A549 (cell line): ENCODE data around the gene RIPOR1. TPM values are rescaled to one million over a fixed set of nuclear protein-coding genes. Genes with fewer than 3 reads are reported as not detected.

Experiments used
- ATAC-seq, 2 experiments: fragments of 200-7000 bp in 1 of 2; fragments of >200 bp in 1 of 2; cut with Nextera tagmentation in 1 of 2; cut with Tn5 transposase in 1 of 2; 3 replicates each; pipeline versions ENCODE4 v1.8.0 to v1.9.1; 2018 to 2020; ENCODE audit warnings: mild to moderate bottlenecking in 1 of 2, moderate library complexity in 1 of 2
- CTCF ChIA-PET: fragments of 300-600 bp; sonication (Branson Sonifier 250); formaldehyde crosslinking; extraction: SDS; loops from one replicate; lab custom pipeline; 2021; ENCODE audit warnings: antibody characterized with exemption, inconsistent platforms; lab: Yijun Ruan, JAX
- POLR2A ChIA-PET: fragments of 350-600 bp; formaldehyde crosslinking; extraction: SDS; loops from one replicate; lab custom pipeline; 2021; ENCODE audit warnings: antibody characterized with exemption, inconsistent platforms; lab: Yijun Ruan, JAX
- DNase-seq, 2 experiments: peaks; one replicate each; pipeline versions ENCODE4 v3.0.0 to v3.0.0-alpha.2; 2011 to 2016; ENCODE audit warnings: low read depth in 1 of 2, low spot score in 1 of 2
- FAIRE-seq: peaks from 2 replicates; lab custom pipeline; 2011; peaks lifted over from hg19 to GRCh38; lab: Jason Lieb, UNC
- H3K27ac ChIP-seq, 2 experiments: fragments of >200 bp; sonication (Bioruptor Twin); formaldehyde crosslinking; 3 replicates each; pipeline ENCODE4 v1.5.1; 2016 to 2017
- H3K4me1 ChIP-seq: fragments of >200 bp; sonication (Bioruptor Twin); formaldehyde crosslinking; 3 replicates; pipeline ENCODE4 v1.6.1; 2016
- H3K4me2 ChIP-seq: fragments of >200 bp; sonication (Bioruptor Twin); formaldehyde crosslinking; 3 replicates; pipeline ENCODE4 v1.6.1; 2016
- H3K4me3 ChIP-seq: fragments of >200 bp; sonication (Bioruptor Twin); formaldehyde crosslinking; 3 replicates; pipeline ENCODE4 v1.5.1; 2016
- H3K9me3 ChIP-seq: fragments of >200 bp; sonication (Bioruptor Twin); formaldehyde crosslinking; 3 replicates; pipeline ENCODE4 v1.6.1; 2016
- BCL3 ChIP-seq: fragments of >200 bp; sonication (Bioruptor Twin); formaldehyde crosslinking; IDR thresholded peaks from 3 replicates; pipeline ENCODE4 v1.6.1; 2016
- CBX2 ChIP-seq: fragments of 200-600 bp; sonication (generic); IDR thresholded peaks from 2 replicates; pipeline ENCODE4 v1.6.1; 2016; ENCODE audit warnings: low read depth, mild to moderate bottlenecking, borderline replicate concordance
- CEBPB ChIP-seq, 2 experiments: fragments of >200 bp in 1 of 2; sonication (Bioruptor Twin) in 1 of 2; formaldehyde crosslinking in 1 of 2; IDR thresholded peaks; 2 replicates each; pipeline ENCODE4 v1.6.1; 2012 to 2016
- ESRRA ChIP-seq: fragments of 150-350 bp; IDR thresholded peaks from 2 replicates; pipeline ENCODE4 v1.6.1; 2014; ENCODE audit warnings: mild to moderate bottlenecking, low read length, borderline replicate concordance
- FOSB ChIP-seq: fragments of 250-450 bp; sonication (Bioruptor Pico); IDR thresholded peaks from 2 replicates; pipeline ENCODE4 v1.5.0; 2020; ENCODE audit warnings: mild to moderate bottlenecking, moderate library complexity
- FOXS1 ChIP-seq: fragments of 250-450 bp; sonication (Bioruptor Pico); IDR thresholded peaks from 2 replicates; pipeline ENCODE4 v1.5.0; 2020; ENCODE audit warnings: mild to moderate bottlenecking, moderate library complexity
- GATA3 ChIP-seq: IDR thresholded peaks from 2 replicates; pipeline ENCODE4 v1.6.1; 2012; ENCODE audit warnings: borderline replicate concordance
- HOXA7 ChIP-seq: fragments of 250-450 bp; sonication (Bioruptor Pico); IDR thresholded peaks from 2 replicates; pipeline ENCODE4 v1.5.0; 2020; ENCODE audit warnings: mild to moderate bottlenecking, moderate library complexity
- HOXB5 ChIP-seq: fragments of 250-450 bp; sonication (Bioruptor Pico); IDR thresholded peaks from 2 replicates; pipeline ENCODE4 v1.5.0; 2020; ENCODE audit warnings: mild to moderate bottlenecking, moderate library complexity
- KDM5A ChIP-seq: fragments of 200-600 bp; sonication (generic); IDR thresholded peaks from 2 replicates; pipeline ENCODE4 v1.6.1; 2016; ENCODE audit warnings: antibody characterized with exemption, mild to moderate bottlenecking
- MAFK ChIP-seq: fragments of 450-650 bp; IDR thresholded peaks from 2 replicates; pipeline ENCODE4 v1.6.1; 2014; ENCODE audit not compliant: partially characterized antibody
- MYC ChIP-seq: IDR thresholded peaks from 2 replicates; pipeline ENCODE4 v1.6.1; 2012; ENCODE audit warnings: mild to moderate bottlenecking, inconsistent platforms, low read length, improper control_type of control experiment, borderline replicate concordance
- PHF8 ChIP-seq: fragments of 200-600 bp; sonication (generic); IDR thresholded peaks from 2 replicates; pipeline ENCODE4 v1.6.1; 2016; ENCODE audit warnings: low read depth, mild to moderate bottlenecking, antibody characterized with exemption, moderate library complexity, borderline replicate concordance
- RNF2 ChIP-seq: fragments of 200-600 bp; sonication (generic); IDR thresholded peaks from 2 replicates; pipeline ENCODE4 v1.6.1; 2016; ENCODE audit warnings: low read depth, mild to moderate bottlenecking, antibody characterized with exemption, moderate library complexity, borderline replicate concordance
- SMC3 ChIP-seq: fragments of >200 bp; sonication (Bioruptor Twin); formaldehyde crosslinking; IDR thresholded peaks from 3 replicates; pipeline ENCODE4 v1.6.1; 2018; ENCODE audit warnings: inconsistent platforms
- TFCP2L1 ChIP-seq: fragments of 250-450 bp; sonication (Bioruptor Pico); IDR thresholded peaks from 2 replicates; pipeline ENCODE4 v1.5.0; 2021; ENCODE audit warnings: mild to moderate bottlenecking
- ZSCAN20 ChIP-seq: fragments of 250-450 bp; sonication (Bioruptor Pico); IDR thresholded peaks from 2 replicates; pipeline ENCODE4 v1.8.0; 2022; ENCODE audit warnings: mild to moderate bottlenecking, moderate library complexity
- WGBS: methylation state at CpG from one replicate; pipeline ENCODE4 v1.1.6; 2017; ENCODE audit errors: missing lambda C conversion rate; 5-methylcytosine and 5-hydroxymethylcytosine counted together
- polyA plus RNA-seq, 4 experiments: library from polyadenylated mRNA; depleted of rRNA in 3 of 4; stranded (reverse); fragments of >200 nt; fragmentation: RNase III in 1 of 4; extraction: RNeasy Plus Mini Kit Qiagen cat#74134 plus additional on column Dnase treatment in 1 of 4; gene quantifications; 2 replicates in 3 of 4; 3 replicates in 1 of 4; pipeline ENCODE4 v1.2.3, GENCODE V29; 2011 to 2017
- TF ChIP-seq, protein P1 (sequence below): IDR thresholded peaks from 2 replicates; pipeline ENCODE4 v1.6.1; 2012; ENCODE audit warnings: low read depth, borderline replicate concordance
- TF ChIP-seq, protein P2 (sequence below): fragments of 450-650 bp; IDR thresholded peaks from 2 replicates; pipeline ENCODE4 v1.6.1; 2014; ENCODE audit warnings: antibody characterized with exemption
- TF ChIP-seq, protein P3 (sequence below): fragments of 200-600 bp; sonication (generic); IDR thresholded peaks from 2 replicates; pipeline ENCODE4 v1.6.1; 2016; ENCODE audit warnings: antibody characterized with exemption, mild to moderate bottlenecking, moderate library complexity
- TF ChIP-seq, protein P4 (sequence below): IDR thresholded peaks from 2 replicates; pipeline ENCODE4 v1.6.1; 2012
- TF ChIP-seq, protein P5 (sequence below): fragments of >200 bp; sonication (Bioruptor Twin); formaldehyde crosslinking; IDR thresholded peaks from 3 replicates; pipeline ENCODE4 v1.5.1; 2016

RIPOR1 gene
- polyA plus RNA-seq, 2 of the 4 experiments (the other 2 are of a cell fraction): 7.2 to 23.0 TPM

DNA sequence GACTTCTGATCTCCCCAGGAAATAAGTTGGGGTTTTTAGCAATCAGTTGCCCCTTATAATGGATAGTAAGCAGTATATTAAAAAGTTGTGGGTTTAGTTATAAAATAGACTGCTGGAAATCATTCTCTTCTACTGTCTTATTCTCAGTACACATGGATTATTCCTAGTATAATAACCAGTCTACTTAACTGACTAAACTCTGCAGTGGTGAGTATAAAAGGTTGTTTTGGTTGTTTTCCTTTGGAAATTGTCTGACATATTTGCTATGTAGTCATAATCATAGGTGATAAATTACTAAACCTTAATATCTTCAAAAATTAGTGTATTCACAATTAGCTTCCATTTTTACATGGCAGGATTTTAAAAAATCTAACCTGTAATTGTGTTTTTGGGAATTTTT lies 65.1 kb downstream of the RIPOR1 start:
- DNase-seq (no peak), ATAC-seq (no peak), FAIRE-seq (no peak)
- H3K4me2 ChIP-seq: no peak overlapping the region
- ChIA-PET POLR2A (no interaction called here), CTCF (interaction anchor here (1.9 to 2.0 kb wide), 2 partner anchors 13 to 47 kb away, joined by 6 to 7 read pairs; no protein-coding TSS in a partner anchor)
- no peak for TF ChIP-seq HOXA7 (CRISPR knock-in tag)
- TF ChIP-seq SMC3: no peak
- no peak for TF ChIP-seq GATA3
- no peak for TF ChIP-seq RNF2
- no peak for TF ChIP-seq BCL3
- no peak for TF ChIP-seq MYC
- no peak for TF ChIP-seq ESRRA
- TF ChIP-seq, protein P1, sequence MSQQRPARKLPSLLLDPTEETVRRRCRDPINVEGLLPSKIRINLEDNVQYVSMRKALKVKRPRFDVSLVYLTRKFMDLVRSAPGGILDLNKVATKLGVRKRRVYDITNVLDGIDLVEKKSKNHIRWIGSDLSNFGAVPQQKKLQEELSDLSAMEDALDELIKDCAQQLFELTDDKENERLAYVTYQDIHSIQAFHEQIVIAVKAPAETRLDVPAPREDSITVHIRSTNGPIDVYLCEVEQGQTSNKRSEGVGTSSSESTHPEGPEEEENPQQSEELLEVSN: no peak
- TF ChIP-seq HOXB5: no peak
- H3K4me1 ChIP-seq: peaks cover 9% of the 10 kb centered on the region; the same call in 1 of the 3 replicates
- H3K9me3 ChIP-seq: no peaks in the 10 kb centered on the region
- H3K4me3 ChIP-seq: no peak overlapping the region
- no peak overlapping the region; a peak in 1 of 6 replicates for H3K27ac ChIP-seq

GRCh38 chr16:67594256-67594915 lies 65.8 kb downstream of the RIPOR1 start:
- no peak for TF ChIP-seq TFCP2L1
- no peak for TF ChIP-seq PHF8
- TF ChIP-seq, protein P2, sequence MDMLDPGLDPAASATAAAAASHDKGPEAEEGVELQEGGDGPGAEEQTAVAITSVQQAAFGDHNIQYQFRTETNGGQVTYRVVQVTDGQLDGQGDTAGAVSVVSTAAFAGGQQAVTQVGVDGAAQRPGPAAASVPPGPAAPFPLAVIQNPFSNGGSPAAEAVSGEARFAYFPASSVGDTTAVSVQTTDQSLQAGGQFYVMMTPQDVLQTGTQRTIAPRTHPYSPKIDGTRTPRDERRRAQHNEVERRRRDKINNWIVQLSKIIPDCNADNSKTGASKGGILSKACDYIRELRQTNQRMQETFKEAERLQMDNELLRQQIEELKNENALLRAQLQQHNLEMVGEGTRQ: no peak
- TF ChIP-seq KDM5A: no peak
- TF ChIP-seq MAFK: no peak
- no peak for TF ChIP-seq FOSB (CRISPR knock-in tag)
- TF ChIP-seq ZSCAN20 (CRISPR knock-in tag): no peak
- no peak for TF ChIP-seq CEBPB (IDR thresholded peaks at IDR 0.05)
- TF ChIP-seq, protein P3, sequence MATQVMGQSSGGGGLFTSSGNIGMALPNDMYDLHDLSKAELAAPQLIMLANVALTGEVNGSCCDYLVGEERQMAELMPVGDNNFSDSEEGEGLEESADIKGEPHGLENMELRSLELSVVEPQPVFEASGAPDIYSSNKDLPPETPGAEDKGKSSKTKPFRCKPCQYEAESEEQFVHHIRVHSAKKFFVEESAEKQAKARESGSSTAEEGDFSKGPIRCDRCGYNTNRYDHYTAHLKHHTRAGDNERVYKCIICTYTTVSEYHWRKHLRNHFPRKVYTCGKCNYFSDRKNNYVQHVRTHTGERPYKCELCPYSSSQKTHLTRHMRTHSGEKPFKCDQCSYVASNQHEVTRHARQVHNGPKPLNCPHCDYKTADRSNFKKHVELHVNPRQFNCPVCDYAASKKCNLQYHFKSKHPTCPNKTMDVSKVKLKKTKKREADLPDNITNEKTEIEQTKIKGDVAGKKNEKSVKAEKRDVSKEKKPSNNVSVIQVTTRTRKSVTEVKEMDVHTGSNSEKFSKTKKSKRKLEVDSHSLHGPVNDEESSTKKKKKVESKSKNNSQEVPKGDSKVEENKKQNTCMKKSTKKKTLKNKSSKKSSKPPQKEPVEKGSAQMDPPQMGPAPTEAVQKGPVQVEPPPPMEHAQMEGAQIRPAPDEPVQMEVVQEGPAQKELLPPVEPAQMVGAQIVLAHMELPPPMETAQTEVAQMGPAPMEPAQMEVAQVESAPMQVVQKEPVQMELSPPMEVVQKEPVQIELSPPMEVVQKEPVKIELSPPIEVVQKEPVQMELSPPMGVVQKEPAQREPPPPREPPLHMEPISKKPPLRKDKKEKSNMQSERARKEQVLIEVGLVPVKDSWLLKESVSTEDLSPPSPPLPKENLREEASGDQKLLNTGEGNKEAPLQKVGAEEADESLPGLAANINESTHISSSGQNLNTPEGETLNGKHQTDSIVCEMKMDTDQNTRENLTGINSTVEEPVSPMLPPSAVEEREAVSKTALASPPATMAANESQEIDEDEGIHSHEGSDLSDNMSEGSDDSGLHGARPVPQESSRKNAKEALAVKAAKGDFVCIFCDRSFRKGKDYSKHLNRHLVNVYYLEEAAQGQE: no peak
- TF ChIP-seq MYC: no peak
- no peak for TF ChIP-seq CBX2
- TF ChIP-seq, protein P4, sequence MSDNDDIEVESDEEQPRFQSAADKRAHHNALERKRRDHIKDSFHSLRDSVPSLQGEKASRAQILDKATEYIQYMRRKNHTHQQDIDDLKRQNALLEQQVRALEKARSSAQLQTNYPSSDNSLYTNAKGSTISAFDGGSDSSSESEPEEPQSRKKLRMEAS: no peak
- no peak for TF ChIP-seq GATA3
- TF ChIP-seq, protein P5, sequence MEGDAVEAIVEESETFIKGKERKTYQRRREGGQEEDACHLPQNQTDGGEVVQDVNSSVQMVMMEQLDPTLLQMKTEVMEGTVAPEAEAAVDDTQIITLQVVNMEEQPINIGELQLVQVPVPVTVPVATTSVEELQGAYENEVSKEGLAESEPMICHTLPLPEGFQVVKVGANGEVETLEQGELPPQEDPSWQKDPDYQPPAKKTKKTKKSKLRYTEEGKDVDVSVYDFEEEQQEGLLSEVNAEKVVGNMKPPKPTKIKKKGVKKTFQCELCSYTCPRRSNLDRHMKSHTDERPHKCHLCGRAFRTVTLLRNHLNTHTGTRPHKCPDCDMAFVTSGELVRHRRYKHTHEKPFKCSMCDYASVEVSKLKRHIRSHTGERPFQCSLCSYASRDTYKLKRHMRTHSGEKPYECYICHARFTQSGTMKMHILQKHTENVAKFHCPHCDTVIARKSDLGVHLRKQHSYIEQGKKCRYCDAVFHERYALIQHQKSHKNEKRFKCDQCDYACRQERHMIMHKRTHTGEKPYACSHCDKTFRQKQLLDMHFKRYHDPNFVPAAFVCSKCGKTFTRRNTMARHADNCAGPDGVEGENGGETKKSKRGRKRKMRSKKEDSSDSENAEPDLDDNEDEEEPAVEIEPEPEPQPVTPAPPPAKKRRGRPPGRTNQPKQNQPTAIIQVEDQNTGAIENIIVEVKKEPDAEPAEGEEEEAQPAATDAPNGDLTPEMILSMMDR: no peak
- TF ChIP-seq FOXS1: no peak
- TF ChIP-seq, protein P1: no peak
- ChIA-PET POLR2A (no interaction called here), CTCF (interaction anchor here (1.2 to 2.0 kb wide), 3 partner anchors 13 to 47 kb away, joined by 4 to 7 read pairs (median 6); no protein-coding TSS in a partner anchor)
- ATAC-seq (no peak), FAIRE-seq (no peak), DNase-seq (no peak)
- Histone ChIP-seq H3K4me3 (no peak overlapping the region), H3K27ac (no peak overlapping the region; a peak in 1 of 6 replicates), H3K4me2 (no peak overlapping the region), H3K9me3 (no peaks in the 10 kb centered on the region), H3K4me1 (peaks cover 9% of the 10 kb centered on the region; the same call in 1 of the 3 replicates)
- 89% methylated on average over 5 of the region's 5 CpGs for WGBS
